SK-N-SH treated with all-trans-retinoic acid at 6 μM for 48 hours (cell line): ENCODE measurements around the gene TEKT4.

Source experiments
- ATAC-seq: fragments of 200-7000 bp; cut with Tn5 transposase; 3 replicates; pipeline ENCODE4 v1.9.1; 2020; ENCODE audit warnings: mild to moderate bottlenecking, moderate library complexity
- ARNTL ChIP-seq: fragments of 450-650 bp; formaldehyde crosslinking; IDR thresholded peaks from 2 replicates; pipeline ENCODE4 v1.5.0; 2020; ENCODE audit warnings: low read depth, mild to moderate bottlenecking, moderate library complexity, borderline replicate concordance
- BACH2 ChIP-seq: fragments of 250-450 bp; sonication (Bioruptor Pico); IDR thresholded peaks from 2 replicates; pipeline ENCODE4 v1.9.0; 2021; ENCODE audit warnings: mild to moderate bottlenecking, borderline replicate concordance
- CREB5 ChIP-seq: fragments of 250-450 bp; sonication (Bioruptor Pico); IDR thresholded peaks from 2 replicates; pipeline ENCODE4 v1.5.1; 2020; ENCODE audit warnings: low read depth, mild to moderate bottlenecking, moderate library complexity
- CSDC2 ChIP-seq: fragments of 250-450 bp; sonication (Bioruptor Pico); IDR thresholded peaks from 2 replicates; pipeline ENCODE4 v1.5.0; 2020; ENCODE audit warnings: mild to moderate bottlenecking, moderate library complexity
- CSRNP3 ChIP-seq: fragments of 250-450 bp; sonication (Bioruptor Pico); IDR thresholded peaks from 2 replicates; pipeline ENCODE4 v1.5.1; 2021; ENCODE audit warnings: mild to moderate bottlenecking, moderate library complexity
- ESRRG ChIP-seq: fragments of 250-450 bp; sonication (Bioruptor Pico); IDR thresholded peaks from 2 replicates; pipeline ENCODE4 v1.6.1; 2021; ENCODE audit warnings: mild to moderate bottlenecking
- GLIS3 ChIP-seq: fragments of 250-450 bp; sonication (Bioruptor Pico); IDR thresholded peaks from 2 replicates; pipeline ENCODE4 v1.5.0; 2020; ENCODE audit warnings: mild to moderate bottlenecking, moderate library complexity
- ISL1 ChIP-seq: fragments of 250-450 bp; sonication (Bioruptor Pico); IDR thresholded peaks from 2 replicates; pipeline ENCODE4 v2.1.2; 2022; ENCODE audit warnings: mild to moderate bottlenecking, moderate library complexity
- OSR1 ChIP-seq: fragments of 250-450 bp; sonication (Bioruptor Pico); IDR thresholded peaks from 2 replicates; pipeline ENCODE4 v1.8.0; 2022; ENCODE audit warnings: moderate library complexity, mild to moderate bottlenecking, inconsistent platforms
- RARB ChIP-seq: fragments of 250-450 bp; sonication (Bioruptor Pico); IDR thresholded peaks from 2 replicates; pipeline ENCODE4 v1.8.0; 2021; ENCODE audit warnings: mild to moderate bottlenecking, moderate library complexity
- TCF4 ChIP-seq: fragments of 250-450 bp; sonication (Bioruptor Pico); IDR thresholded peaks from 2 replicates; pipeline ENCODE4 v1.8.0; 2021; ENCODE audit warnings: mild to moderate bottlenecking, moderate library complexity, borderline replicate concordance
- TSHZ2 ChIP-seq: fragments of 250-450 bp; sonication (Bioruptor Pico); IDR thresholded peaks from 2 replicates; pipeline ENCODE4 v1.5.0; 2020; ENCODE audit warnings: mild to moderate bottlenecking, moderate library complexity
- ZC3H10 ChIP-seq: fragments of 250-450 bp; sonication (Bioruptor Pico); IDR thresholded peaks from 2 replicates; pipeline ENCODE4 v1.5.1; 2021; ENCODE audit warnings: mild to moderate bottlenecking, moderate library complexity
- ZFP3 ChIP-seq: fragments of 250-450 bp; sonication (Bioruptor Pico); IDR thresholded peaks from 2 replicates; pipeline ENCODE4 v1.5.0; 2020; ENCODE audit warnings: mild to moderate bottlenecking, moderate library complexity
- ZFP30 ChIP-seq: fragments of 450-650 bp; formaldehyde crosslinking; IDR thresholded peaks from 2 replicates; pipeline ENCODE4 v1.5.0; 2022; ENCODE audit warnings: mild to moderate bottlenecking, moderate library complexity
- ZNF565 ChIP-seq: fragments of 450-650 bp; formaldehyde crosslinking; conservative IDR thresholded peaks from 2 replicates; pipeline ENCODE4 v1.5.0; 2020; ENCODE audit warnings: low read depth, mild to moderate bottlenecking, moderate library complexity
- ZNF70 ChIP-seq: fragments of 450-650 bp; formaldehyde crosslinking; IDR thresholded peaks from 2 replicates; pipeline ENCODE4 v1.5.0; 2020; ENCODE audit warnings: mild to moderate bottlenecking, moderate library complexity
- TF ChIP-seq, protein P1 (sequence below): fragments of 250-450 bp; sonication (Bioruptor Pico); IDR thresholded peaks from 2 replicates; pipeline ENCODE4 v1.8.0; 2021; ENCODE audit warnings: low read depth, mild to moderate bottlenecking, moderate library complexity, borderline replicate concordance
- TF ChIP-seq, protein P2 (sequence below): fragments of 250-450 bp; sonication (Bioruptor Pico); IDR thresholded peaks from 2 replicates; pipeline ENCODE4 v1.8.0; 2020; ENCODE audit warnings: mild to moderate bottlenecking, moderate library complexity, borderline replicate concordance

The TEKT4 gene

GRCh38 chr2:94874277-94874997 lies 3.2 kb downstream of the TEKT4 start:
- ATAC-seq, result peak; percentile 95
- TF ChIP-seq ZFP30 (CRISPR knock-in tag) (no peak), ZNF565 (CRISPR knock-in tag) (no peak), TCF4 (CRISPR knock-in tag) (no peak), ZNF70 (CRISPR knock-in tag) (no peak), ESRRG (CRISPR knock-in tag) (no peak), CSRNP3 (no peak), ISL1 (no peak)

DNA sequence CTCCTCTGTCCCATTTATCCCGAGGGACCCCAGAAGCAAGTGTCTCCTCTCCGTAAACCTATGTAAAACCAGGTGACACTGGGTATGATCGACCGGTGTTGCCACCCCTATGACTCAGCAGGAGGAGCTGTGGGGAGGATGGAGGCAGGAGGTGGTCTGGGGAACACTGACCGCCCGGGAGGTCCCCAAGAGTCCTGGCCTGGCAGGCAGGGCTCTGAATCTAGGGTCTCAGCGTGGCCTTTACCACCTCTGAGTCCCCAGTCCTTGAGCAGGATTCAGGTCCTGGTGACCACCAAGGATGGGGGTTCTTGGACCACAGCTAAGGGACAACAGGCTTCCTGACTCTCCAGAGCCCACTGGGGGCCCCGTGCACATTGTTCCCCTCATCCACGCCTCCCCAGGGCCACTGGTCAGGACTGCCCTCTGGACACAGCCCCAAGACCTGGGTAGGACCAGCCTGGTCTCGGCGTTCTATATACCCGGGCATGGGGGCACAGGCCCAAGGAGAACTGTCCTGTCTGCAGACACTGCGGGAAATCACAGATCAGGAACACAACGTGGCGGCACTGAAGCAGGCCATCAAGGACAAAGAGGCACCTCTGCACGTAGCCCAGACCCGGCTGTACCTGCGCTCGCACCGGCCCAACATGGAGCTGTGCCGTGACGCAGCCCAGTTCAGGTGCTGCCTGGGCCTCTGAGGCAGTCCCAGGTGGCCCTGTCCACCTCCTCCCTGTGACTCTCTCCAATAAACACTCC lies 4.0 kb downstream of the TEKT4 start:
- no peak for ATAC-seq
- TF ChIP-seq ISL1 (no peak), TCF4 (CRISPR knock-in tag) (no peak), ESRRG (CRISPR knock-in tag) (no peak), ZFP30 (CRISPR knock-in tag) (no peak), CSRNP3 (no peak), ZNF70 (CRISPR knock-in tag) (no peak), TSHZ2 (no peak), CREB5 (no peak), OSR1 (CRISPR knock-in tag) (no peak), BACH2 (CRISPR knock-in tag) (no peak), ZFP3 (no peak), ZNF565 (CRISPR knock-in tag) (no peak), CSDC2 (CRISPR knock-in tag) (no peak), RARB (CRISPR knock-in tag) (no peak), GLIS3 (CRISPR knock-in tag) (no peak), ARNTL (CRISPR knock-in tag) (no peak), ZC3H10 (no peak)
- TF ChIP-seq, protein P1, sequence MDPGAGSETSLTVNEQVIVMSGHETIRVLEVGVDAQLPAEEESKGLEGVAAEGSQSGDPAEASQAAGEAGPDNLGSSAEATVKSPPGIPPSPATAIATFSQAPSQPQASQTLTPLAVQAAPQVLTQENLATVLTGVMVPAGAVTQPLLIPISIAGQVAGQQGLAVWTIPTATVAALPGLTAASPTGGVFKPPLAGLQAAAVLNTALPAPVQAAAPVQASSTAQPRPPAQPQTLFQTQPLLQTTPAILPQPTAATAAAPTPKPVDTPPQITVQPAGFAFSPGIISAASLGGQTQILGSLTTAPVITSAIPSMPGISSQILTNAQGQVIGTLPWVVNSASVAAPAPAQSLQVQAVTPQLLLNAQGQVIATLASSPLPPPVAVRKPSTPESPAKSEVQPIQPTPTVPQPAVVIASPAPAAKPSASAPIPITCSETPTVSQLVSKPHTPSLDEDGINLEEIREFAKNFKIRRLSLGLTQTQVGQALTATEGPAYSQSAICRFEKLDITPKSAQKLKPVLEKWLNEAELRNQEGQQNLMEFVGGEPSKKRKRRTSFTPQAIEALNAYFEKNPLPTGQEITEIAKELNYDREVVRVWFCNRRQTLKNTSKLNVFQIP (CRISPR knock-in tag), result no peak
- TF ChIP-seq, protein P2, sequence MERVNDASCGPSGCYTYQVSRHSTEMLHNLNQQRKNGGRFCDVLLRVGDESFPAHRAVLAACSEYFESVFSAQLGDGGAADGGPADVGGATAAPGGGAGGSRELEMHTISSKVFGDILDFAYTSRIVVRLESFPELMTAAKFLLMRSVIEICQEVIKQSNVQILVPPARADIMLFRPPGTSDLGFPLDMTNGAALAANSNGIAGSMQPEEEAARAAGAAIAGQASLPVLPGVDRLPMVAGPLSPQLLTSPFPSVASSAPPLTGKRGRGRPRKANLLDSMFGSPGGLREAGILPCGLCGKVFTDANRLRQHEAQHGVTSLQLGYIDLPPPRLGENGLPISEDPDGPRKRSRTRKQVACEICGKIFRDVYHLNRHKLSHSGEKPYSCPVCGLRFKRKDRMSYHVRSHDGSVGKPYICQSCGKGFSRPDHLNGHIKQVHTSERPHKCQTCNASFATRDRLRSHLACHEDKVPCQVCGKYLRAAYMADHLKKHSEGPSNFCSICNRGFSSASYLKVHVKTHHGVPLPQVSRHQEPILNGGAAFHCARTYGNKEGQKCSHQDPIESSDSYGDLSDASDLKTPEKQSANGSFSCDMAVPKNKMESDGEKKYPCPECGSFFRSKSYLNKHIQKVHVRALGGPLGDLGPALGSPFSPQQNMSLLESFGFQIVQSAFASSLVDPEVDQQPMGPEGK (CRISPR knock-in tag), result no peak
